HCT116 (cell line): ENCODE data around the gene FAM221B. TPM values are rescaled to one million over a fixed set of nuclear protein-coding genes. Genes with fewer than 3 reads are reported as not detected.

ENCODE experiments used
- ATAC-seq: fragments of 200-7000 bp; cut with Tn5 transposase; 2 replicates; pipeline ENCODE4 v1.9.1; 2020; ENCODE audit warnings: mild to moderate bottlenecking, moderate library complexity
- BruUV-seq: library from RNA; stranded (reverse); fragments of 400-500 nt; replicated peaks from 2 replicates; lab custom pipeline; 2021; lab: Mats Ljungman, UMichigan
- CTCF ChIA-PET: fragments of 300-600 bp; sonication (Branson Sonifier 250); formaldehyde crosslinking; loops from one replicate; lab custom pipeline; 2021; ENCODE audit warnings: antibody characterized with exemption; lab: Charles Lee
- POLR2A ChIA-PET: fragments of 300-600, 350-600 bp; sonication (Branson Sonifier 250); formaldehyde crosslinking; loops from one replicate; lab custom pipeline; 2021; ENCODE audit warnings: antibody characterized with exemption; lab: Charles Lee
- RAD21 ChIA-PET, 2 experiments: fragments of 300-600 bp; sonication (Branson Sonifier 250); formaldehyde crosslinking; loops; one replicate each; lab custom pipeline; 2023; ENCODE audit warnings: low total read pairs in 2 of 2; ENCODE audit not compliant: uncharacterized antibody in 2 of 2, unreplicated experiment in 2 of 2, low non-redundant PET in 1 of 2; lab: Charles Lee
- DNase-seq: peaks from one replicate; pipeline ENCODE4 v3.0.0-alpha.2; 2010; ENCODE audit warnings: low read depth, low spot score
- H2AFZ ChIP-seq: fragments of 200-600 bp; shearing (Covaris generic), sonication (generic); 2 replicates; pipeline ENCODE4 v1.6.1; 2017; ENCODE audit warnings: low read depth, mixed run types, mixed read lengths, antibody characterized with exemption, low read length; ENCODE audit not compliant: poor library complexity, severe bottlenecking
- H3K27ac ChIP-seq: 2 replicates; pipeline ENCODE4 v1.5.1; 2012; ENCODE audit warnings: low read depth, low read length
- H3K27me3 ChIP-seq: fragments of 200-600 bp; sonication (generic); 2 replicates; pipeline ENCODE4 v1.6.1; 2016; ENCODE audit warnings: mixed run types, low read length, mixed read lengths; ENCODE audit not compliant: insufficient read depth
- H3K36me3 ChIP-seq, 2 experiments: fragments of 200-500 bp in 1 of 2; fragments of 200-600 bp in 1 of 2; sonication (Bioruptor generic) in 1 of 2; sonication (generic) in 1 of 2; 2 replicates each; pipeline versions ENCODE4 v1.5.1 to v1.6.1; 2014 to 2016; ENCODE audit warnings: low read length in 2 of 2, inconsistent platforms in 1 of 2, mixed read lengths in 1 of 2, mixed run types in 1 of 2; ENCODE audit not compliant: insufficient read depth in 2 of 2, control insufficient read depth in 1 of 2
- H3K4me1 ChIP-seq, 2 experiments: fragments of 200-600 bp in 1 of 2; sonication (generic) in 1 of 2; 2 replicates each; pipeline versions ENCODE4 v1.5.1 to v1.6.1; 2012 to 2017; ENCODE audit warnings: low read length in 2 of 2, inconsistent platforms in 1 of 2, mild to moderate bottlenecking in 1 of 2, mixed read lengths in 1 of 2, mixed run types in 1 of 2, moderate library complexity in 1 of 2; ENCODE audit not compliant: insufficient read depth in 2 of 2, control insufficient read depth in 1 of 2
- H3K4me2 ChIP-seq: fragments of 200-600 bp; sonication (generic); 2 replicates; pipeline ENCODE4 v1.6.1; 2017; ENCODE audit warnings: mixed run types, low read length, mixed read lengths
- H3K4me3 ChIP-seq, 2 experiments: fragments of 200-600 bp in 1 of 2; sonication (generic) in 1 of 2; replicated peaks in 1 of 2; 2 replicates each; pipeline ENCODE4 v1.5.1; 2011 to 2016; ENCODE audit warnings: low read length in 2 of 2, control low read depth in 1 of 2, low read depth in 1 of 2, mild to moderate bottlenecking in 1 of 2, mixed read lengths in 1 of 2, mixed run types in 1 of 2
- H3K79me2 ChIP-seq: fragments of 200-600 bp; sonication (generic); 2 replicates; pipeline ENCODE4 v1.6.1; 2017; ENCODE audit warnings: mild to moderate bottlenecking, mixed run types, low read length, moderate library complexity, mixed read lengths; ENCODE audit not compliant: insufficient read depth
- H3K9ac ChIP-seq: fragments of 200-600 bp; sonication (generic); 2 replicates; pipeline ENCODE4 v1.6.1; 2016; ENCODE audit warnings: low read length, mixed read lengths
- H3K9me2 ChIP-seq: fragments of 200-600 bp; sonication (generic), shearing (Covaris generic); 2 replicates; pipeline ENCODE4 v1.6.1; 2017; ENCODE audit warnings: mixed run types, mild to moderate bottlenecking, moderate library complexity; ENCODE audit not compliant: insufficient read depth
- H3K9me3 ChIP-seq, 2 experiments: fragments of 200-500 bp in 1 of 2; fragments of 200-600 bp in 1 of 2; sonication (Bioruptor generic) in 1 of 2; sonication (generic) in 1 of 2; 2 replicates each; pipeline ENCODE4 v1.6.1; 2014 to 2017; ENCODE audit warnings: low read length in 2 of 2, mixed read lengths in 2 of 2, inconsistent platforms in 1 of 2, low read depth in 1 of 2, mild to moderate bottlenecking in 1 of 2, mixed run types in 1 of 2, moderate library complexity in 1 of 2; ENCODE audit not compliant: control insufficient read depth in 1 of 2, insufficient read depth in 1 of 2
- H4K20me1 ChIP-seq: fragments of 200-600 bp; sonication (generic), shearing (Covaris generic); 2 replicates; pipeline ENCODE4 v1.6.1; 2017; ENCODE audit warnings: mixed run types, mild to moderate bottlenecking, moderate library complexity; ENCODE audit not compliant: insufficient read depth
- EGR1 ChIP-seq: IDR thresholded peaks from 2 replicates; pipeline ENCODE4 v1.6.1; 2012; ENCODE audit warnings: low read depth
- ELF1 ChIP-seq: IDR thresholded peaks from 2 replicates; pipeline ENCODE4 v1.6.1; 2012; ENCODE audit warnings: low read depth, borderline replicate concordance
- FOSL1 ChIP-seq: IDR thresholded peaks from 2 replicates; pipeline ENCODE4 v1.6.1; 2012; ENCODE audit warnings: low read depth
- POLR2A ChIP-seq: IDR thresholded peaks from 2 replicates; pipeline ENCODE4 v1.7.0; 2011; ENCODE audit warnings: borderline replicate concordance; ENCODE audit not compliant: insufficient read depth, insufficient read length; ENCODE audit errors: extremely low read depth
- POLR2AphosphoS5 ChIP-seq: IDR thresholded peaks from 2 replicates; pipeline ENCODE4 v1.6.1; 2011; ENCODE audit warnings: mild to moderate bottlenecking, low read depth, low read length, moderate library complexity
- RAD21 ChIP-seq: IDR thresholded peaks from 2 replicates; pipeline ENCODE4 v1.6.1; 2012; ENCODE audit warnings: low read depth, mild to moderate bottlenecking
- SRF ChIP-seq: IDR thresholded peaks from 2 replicates; pipeline ENCODE4 v1.6.1; 2012; ENCODE audit warnings: low read depth
- ZFX ChIP-seq: fragments of 450-650 bp; IDR thresholded peaks from 2 replicates; pipeline ENCODE4 v1.6.1; 2017
- intact Hi-C: fragments of 100-400 bp; cut with micrococcal nuclease; formaldehyde crosslinking; loops from 2 replicates; pipeline ENCODE4 v1.10.0; 2022
- total RNA-seq: library from RNA; stranded (reverse); gene quantifications from one replicate; pipeline ENCODE4 v1.2.1, GENCODE V29; 2021; ENCODE audit not compliant: unreplicated experiment
- TF ChIP-seq, protein P1 (sequence below): IDR thresholded peaks from 2 replicates; pipeline ENCODE4 v1.6.1; 2012; ENCODE audit warnings: low read depth
- TF ChIP-seq, protein P2 (sequence below): IDR thresholded peaks from 2 replicates; pipeline ENCODE4 v1.6.1; 2011; ENCODE audit warnings: mild to moderate bottlenecking, low read length, moderate library complexity; ENCODE audit not compliant: insufficient replicate concordance; ENCODE audit errors: extremely low read depth
- TF ChIP-seq, protein P3 (sequence below): IDR thresholded peaks from 2 replicates; pipeline ENCODE4 v1.6.1; 2012
- TF ChIP-seq, protein P4 (sequence below), 3 experiments: fragments of 200-600 bp in 1 of 3; sonication (generic) in 1 of 3; IDR thresholded peaks in 2 of 3; conservative IDR thresholded peaks in 1 of 3; 2 replicates each; pipeline ENCODE4 v1.5.1; 2012 to 2017; ENCODE audit warnings: low read depth in 2 of 3, low read length in 2 of 3, antibody characterized with exemption in 1 of 3, borderline replicate concordance in 1 of 3, control low read depth in 1 of 3, mild to moderate bottlenecking in 1 of 3, mixed read lengths in 1 of 3, mixed run types in 1 of 3, moderate library complexity in 1 of 3; ENCODE audit not compliant: insufficient read depth in 1 of 3

FAM221B gene
- total RNA-seq, 1 experiment from 2014 or later = not detected

DNA sequence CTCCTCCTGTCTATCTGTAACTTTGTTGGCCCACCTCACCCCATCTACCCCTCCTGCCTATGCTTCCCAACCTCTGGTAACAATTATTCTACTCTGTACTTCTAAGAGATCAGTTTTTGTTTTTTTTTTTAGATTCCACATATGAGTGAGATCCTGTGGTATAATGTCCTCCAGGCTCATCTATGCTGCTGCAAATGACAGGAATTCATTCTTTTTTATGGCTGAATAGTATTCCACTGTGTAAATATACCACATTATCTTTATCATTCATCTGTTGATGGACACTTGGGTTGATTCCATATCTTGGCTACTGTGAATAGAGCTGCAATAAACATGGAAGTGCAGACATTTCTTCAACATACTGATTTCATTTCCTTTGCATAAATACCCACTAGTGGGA, 45.1 kb downstream of the FAM221B start:
- no TSS peak for BruUV-seq
- H3K9ac ChIP-seq = no peak overlapping the region
- H3K4me3 ChIP-seq = no peak overlapping the region
- no peaks in the 10 kb centered on the region for H4K20me1 ChIP-seq
- no peak overlapping the region for H3K4me2 ChIP-seq
- no peaks in the 10 kb centered on the region for H3K36me3 ChIP-seq
- no peaks in the 10 kb centered on the region for H3K27me3 ChIP-seq
- POLR2A ChIA-PET = no interaction called here
- no peak for ATAC-seq
- H2AFZ ChIP-seq = no peak overlapping the region
- H3K9me2 ChIP-seq = no peaks in the 10 kb centered on the region
- no peaks in the 10 kb centered on the region for H3K4me1 ChIP-seq
- H3K27ac ChIP-seq = no peak overlapping the region
- DNase-seq = no peak
- RAD21 ChIA-PET = no interaction called here
- no peaks in the 10 kb centered on the region for H3K79me2 ChIP-seq
- H3K9me3 ChIP-seq = no peaks in the 10 kb centered on the region
- intact Hi-C loops = no loop called here
- TF ChIP-seq POLR2A (no peak), ZFX (no peak), EGR1 (0 out of 2 replicates have a peak, but pooled peaks have one; percentile 13)
- CTCF ChIA-PET = no interaction called here

DNA sequence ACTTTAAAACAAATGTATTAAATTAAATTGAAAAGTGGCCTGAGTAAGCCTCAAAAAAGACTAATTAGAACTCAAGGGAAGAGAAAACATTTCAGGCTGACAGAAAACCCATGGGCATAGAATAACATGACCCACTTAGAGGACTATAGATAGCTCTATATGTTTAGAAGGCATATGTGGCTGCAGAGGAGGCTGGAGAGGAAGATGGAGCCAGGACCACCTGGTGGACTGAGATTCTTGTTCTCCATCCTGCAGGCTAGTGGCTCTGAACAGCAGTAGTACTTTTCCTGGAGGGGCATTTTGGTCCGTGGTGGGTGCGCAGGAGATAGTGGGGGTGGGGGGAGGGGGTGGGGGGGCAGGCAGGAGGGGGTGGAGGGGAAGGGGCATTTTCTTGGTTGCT, 47.5 kb downstream of the FAM221B start:
- no peaks in the 10 kb centered on the region for H3K27me3 ChIP-seq
- no peak overlapping the region for H3K4me2 ChIP-seq
- H3K79me2 ChIP-seq = no peaks in the 10 kb centered on the region
- no peaks in the 10 kb centered on the region for H3K36me3 ChIP-seq
- TSS peak; percentile 56 for BruUV-seq
- no peaks in the 10 kb centered on the region for H3K9me3 ChIP-seq
- ChIA-PET CTCF (no interaction called here), RAD21 (no interaction called here), POLR2A (no interaction called here)
- no peaks in the 10 kb centered on the region for H3K4me1 ChIP-seq
- ATAC-seq (no peak), DNase-seq (no peak)
- H3K9ac ChIP-seq = no peak overlapping the region
- no peak overlapping the region for H3K27ac ChIP-seq
- H3K4me3 ChIP-seq = no peak overlapping the region
- no peak overlapping the region for H2AFZ ChIP-seq
- no peaks in the 10 kb centered on the region for H4K20me1 ChIP-seq
- H3K9me2 ChIP-seq = no peaks in the 10 kb centered on the region
- intact Hi-C loops = no loop called here
- TF ChIP-seq FOSL1 (no peak), SRF (no peak), POLR2A (no peak), ELF1 (no peak), POLR2AphosphoS5 (no peak), ZFX (no peak), EGR1 (no peak), RAD21 (no peak)
- TF ChIP-seq, protein P1, sequence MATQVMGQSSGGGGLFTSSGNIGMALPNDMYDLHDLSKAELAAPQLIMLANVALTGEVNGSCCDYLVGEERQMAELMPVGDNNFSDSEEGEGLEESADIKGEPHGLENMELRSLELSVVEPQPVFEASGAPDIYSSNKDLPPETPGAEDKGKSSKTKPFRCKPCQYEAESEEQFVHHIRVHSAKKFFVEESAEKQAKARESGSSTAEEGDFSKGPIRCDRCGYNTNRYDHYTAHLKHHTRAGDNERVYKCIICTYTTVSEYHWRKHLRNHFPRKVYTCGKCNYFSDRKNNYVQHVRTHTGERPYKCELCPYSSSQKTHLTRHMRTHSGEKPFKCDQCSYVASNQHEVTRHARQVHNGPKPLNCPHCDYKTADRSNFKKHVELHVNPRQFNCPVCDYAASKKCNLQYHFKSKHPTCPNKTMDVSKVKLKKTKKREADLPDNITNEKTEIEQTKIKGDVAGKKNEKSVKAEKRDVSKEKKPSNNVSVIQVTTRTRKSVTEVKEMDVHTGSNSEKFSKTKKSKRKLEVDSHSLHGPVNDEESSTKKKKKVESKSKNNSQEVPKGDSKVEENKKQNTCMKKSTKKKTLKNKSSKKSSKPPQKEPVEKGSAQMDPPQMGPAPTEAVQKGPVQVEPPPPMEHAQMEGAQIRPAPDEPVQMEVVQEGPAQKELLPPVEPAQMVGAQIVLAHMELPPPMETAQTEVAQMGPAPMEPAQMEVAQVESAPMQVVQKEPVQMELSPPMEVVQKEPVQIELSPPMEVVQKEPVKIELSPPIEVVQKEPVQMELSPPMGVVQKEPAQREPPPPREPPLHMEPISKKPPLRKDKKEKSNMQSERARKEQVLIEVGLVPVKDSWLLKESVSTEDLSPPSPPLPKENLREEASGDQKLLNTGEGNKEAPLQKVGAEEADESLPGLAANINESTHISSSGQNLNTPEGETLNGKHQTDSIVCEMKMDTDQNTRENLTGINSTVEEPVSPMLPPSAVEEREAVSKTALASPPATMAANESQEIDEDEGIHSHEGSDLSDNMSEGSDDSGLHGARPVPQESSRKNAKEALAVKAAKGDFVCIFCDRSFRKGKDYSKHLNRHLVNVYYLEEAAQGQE = no peak
- TF ChIP-seq, protein P2, sequence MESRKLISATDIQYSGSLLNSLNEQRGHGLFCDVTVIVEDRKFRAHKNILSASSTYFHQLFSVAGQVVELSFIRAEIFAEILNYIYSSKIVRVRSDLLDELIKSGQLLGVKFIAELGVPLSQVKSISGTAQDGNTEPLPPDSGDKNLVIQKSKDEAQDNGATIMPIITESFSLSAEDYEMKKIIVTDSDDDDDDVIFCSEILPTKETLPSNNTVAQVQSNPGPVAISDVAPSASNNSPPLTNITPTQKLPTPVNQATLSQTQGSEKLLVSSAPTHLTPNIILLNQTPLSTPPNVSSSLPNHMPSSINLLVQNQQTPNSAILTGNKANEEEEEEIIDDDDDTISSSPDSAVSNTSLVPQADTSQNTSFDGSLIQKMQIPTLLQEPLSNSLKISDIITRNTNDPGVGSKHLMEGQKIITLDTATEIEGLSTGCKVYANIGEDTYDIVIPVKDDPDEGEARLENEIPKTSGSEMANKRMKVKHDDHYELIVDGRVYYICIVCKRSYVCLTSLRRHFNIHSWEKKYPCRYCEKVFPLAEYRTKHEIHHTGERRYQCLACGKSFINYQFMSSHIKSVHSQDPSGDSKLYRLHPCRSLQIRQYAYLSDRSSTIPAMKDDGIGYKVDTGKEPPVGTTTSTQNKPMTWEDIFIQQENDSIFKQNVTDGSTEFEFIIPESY = no peak
- TF ChIP-seq, protein P3, sequence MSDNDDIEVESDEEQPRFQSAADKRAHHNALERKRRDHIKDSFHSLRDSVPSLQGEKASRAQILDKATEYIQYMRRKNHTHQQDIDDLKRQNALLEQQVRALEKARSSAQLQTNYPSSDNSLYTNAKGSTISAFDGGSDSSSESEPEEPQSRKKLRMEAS = no peak
- TF ChIP-seq, protein P4, sequence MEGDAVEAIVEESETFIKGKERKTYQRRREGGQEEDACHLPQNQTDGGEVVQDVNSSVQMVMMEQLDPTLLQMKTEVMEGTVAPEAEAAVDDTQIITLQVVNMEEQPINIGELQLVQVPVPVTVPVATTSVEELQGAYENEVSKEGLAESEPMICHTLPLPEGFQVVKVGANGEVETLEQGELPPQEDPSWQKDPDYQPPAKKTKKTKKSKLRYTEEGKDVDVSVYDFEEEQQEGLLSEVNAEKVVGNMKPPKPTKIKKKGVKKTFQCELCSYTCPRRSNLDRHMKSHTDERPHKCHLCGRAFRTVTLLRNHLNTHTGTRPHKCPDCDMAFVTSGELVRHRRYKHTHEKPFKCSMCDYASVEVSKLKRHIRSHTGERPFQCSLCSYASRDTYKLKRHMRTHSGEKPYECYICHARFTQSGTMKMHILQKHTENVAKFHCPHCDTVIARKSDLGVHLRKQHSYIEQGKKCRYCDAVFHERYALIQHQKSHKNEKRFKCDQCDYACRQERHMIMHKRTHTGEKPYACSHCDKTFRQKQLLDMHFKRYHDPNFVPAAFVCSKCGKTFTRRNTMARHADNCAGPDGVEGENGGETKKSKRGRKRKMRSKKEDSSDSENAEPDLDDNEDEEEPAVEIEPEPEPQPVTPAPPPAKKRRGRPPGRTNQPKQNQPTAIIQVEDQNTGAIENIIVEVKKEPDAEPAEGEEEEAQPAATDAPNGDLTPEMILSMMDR (IDR thresholded peaks at IDR 0.05 in 2 of 3, conservative IDR thresholded peaks at IDR 0.05 in 1 of 3; ENCODE audit: borderline replicate concordance in 1 of 3, insufficient read depth in 1 of 3, low read depth in 2 of 3, low read length in 2 of 3) = no peak
